ENCODE data around the gene AZU1. TPM values are rescaled to one million over a fixed set of nuclear protein-coding genes. Genes with fewer than 3 reads are reported as not detected.
A peak's percentile ranks its signal among the peaks of the same experiment; 100 is the strongest.
"Not testable (repeated sequence)": the region's sequence is repeated elsewhere in the genome, so short reads cannot be mapped to it uniquely, and the experiment has no call there.

The AZU1 gene
- total RNA-seq, 1 experiment from 2014 or later = not detected

DNA sequence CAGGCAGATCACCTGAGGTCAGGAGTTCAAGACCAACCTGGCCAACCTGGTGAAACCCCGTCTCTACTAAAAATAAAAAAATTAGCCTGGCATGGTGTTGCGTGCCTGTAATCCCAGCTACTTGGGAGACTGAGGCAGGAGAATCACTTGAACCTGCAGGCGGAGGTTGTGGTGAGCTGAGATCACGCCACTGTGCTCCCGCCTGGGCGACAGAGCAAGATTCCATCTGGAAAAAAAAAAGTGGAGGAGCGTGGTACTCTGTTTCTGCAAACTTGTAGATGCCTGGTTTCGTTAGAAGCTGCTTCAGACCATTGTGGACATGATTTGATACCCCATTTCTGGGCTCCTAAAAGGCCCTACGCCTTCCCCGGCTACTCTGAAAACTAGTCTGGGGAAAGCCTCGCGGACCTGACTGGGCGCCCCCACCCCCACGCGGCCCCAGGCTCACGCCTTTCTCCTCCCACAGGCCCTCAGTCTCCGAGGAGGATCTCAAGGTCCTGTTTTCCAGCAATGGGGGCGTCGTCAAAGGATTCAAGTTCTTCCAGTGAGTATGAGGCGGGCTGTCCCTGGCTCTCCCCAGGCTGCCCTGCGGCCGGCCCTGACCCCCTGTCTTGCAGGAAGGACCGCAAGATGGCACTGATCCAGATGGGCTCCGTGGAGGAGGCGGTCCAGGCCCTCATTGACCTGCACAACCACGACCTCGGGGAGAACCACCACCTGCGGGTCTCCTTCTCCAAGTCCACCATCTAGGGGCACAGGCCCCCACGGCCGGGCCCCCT, 17.4 kb upstream of the AZU1 start:
- no peak for DNase-seq (ENCODE audit: low spot score)

DNA sequence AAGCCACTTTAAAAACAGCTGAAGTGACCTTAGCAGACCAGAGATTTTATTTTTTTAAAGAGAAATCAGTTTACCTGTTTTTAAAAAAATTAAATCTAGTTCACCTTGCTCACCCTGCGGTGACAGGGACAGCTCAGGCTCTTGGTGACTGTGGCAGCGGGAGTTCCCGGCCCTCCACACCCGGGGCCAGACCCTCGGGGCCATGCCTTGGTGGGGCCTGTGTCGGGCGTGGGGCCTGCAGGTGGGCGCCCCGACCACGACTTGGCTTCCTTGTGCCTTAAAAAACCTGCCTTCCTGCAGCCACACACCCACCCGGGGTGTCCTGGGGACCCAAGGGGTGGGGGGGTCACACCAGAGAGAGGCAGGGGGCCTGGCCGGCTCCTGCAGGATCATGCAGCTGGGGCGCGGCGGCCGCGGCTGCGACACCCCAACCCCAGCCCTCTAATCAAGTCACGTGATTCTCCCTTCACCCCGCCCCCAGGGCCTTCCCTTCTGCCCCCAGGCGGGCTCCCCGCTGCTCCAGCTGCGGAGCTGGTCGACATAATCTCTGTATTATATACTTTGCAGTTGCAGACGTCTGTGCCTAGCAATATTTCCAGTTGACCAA, 16.7 kb upstream of the AZU1 start:
- no peak for DNase-seq (ENCODE audit: low spot score)

DNA sequence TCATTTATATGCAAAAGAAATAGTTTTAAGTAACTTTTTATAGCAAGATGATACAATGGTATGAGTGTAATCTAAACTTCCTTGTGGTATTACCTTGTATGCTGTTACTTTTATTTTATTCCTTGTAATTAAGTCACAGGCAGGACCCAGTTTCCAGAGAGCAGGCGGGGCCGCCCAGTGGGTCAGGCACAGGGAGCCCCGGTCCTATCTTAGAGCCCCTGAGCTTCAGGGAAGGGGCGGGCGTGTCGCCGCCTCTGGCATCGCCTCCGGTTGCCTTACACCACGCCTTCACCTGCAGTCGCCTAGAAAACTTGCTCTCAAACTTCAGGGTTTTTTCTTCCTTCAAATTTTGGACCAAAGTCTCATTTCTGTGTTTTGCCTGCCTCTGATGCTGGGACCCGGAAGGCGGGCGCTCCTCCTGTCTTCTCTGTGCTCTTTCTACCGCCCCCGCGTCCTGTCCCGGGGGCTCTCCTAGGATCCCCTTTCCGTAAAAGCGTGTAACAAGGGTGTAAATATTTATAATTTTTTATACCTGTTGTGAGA, 16.1 kb upstream of the AZU1 start:
- DNase-seq (ENCODE audit: low spot score) = no peak

DNA sequence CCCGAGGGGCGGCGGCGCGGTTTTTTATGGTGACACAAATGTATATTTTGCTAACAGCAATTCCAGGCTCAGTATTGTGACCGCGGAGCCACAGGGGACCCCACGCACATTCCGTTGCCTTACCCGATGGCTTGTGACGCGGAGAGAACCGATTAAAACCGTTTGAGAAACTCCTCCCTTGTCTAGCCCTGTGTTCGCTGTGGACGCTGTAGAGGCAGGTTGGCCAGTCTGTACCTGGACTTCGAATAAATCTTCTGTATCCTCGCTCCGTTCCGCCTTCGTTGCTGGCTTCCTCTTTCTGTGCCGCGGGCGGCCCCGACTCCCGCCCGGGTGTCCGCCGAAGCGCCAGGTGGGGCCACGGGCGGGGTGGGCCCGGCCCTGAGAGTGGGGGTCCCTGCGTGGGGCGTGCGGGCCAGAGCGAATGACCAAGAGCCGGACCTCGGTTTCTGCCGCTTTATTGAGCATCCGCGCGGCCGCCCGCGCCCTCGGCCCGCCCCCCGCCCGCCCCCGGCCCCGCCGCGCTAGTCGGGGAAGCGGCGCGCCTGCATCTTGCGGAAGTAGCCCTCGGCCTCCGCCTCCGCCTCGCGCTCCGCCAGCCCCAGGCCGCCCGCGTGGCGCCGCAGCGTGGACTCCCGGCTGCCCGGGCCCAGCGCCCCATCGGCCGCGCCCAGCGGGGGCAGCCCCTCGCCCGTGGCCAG, 15.4 kb upstream of the AZU1 start:
- no peak for DNase-seq (ENCODE audit: low spot score)

DNA sequence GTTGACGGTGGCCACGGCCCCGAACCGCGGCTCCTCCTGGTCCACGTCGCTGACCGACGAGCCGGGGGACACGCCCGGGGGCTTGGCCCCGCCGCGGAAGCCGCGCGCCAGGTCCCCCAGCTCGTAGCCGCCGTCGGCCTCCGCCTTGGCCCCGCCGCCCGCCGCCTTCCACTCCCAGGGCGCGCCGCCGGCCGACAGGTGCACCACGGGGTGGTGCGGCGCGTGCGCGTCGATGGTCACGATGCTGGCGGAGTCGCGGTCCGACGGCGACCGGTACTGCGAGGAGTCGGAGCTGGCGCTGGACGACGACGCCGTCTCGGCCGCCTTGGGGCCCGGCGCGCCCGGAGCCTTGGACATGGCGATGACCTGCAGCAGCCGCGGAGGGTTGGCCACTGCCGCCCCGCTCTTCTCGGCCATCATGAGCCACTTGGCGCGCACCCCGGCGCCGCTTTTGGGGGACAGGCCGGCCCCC, 14.9 kb upstream of the AZU1 start:
- DNase-seq (ENCODE audit: low spot score) = no peak

DNA sequence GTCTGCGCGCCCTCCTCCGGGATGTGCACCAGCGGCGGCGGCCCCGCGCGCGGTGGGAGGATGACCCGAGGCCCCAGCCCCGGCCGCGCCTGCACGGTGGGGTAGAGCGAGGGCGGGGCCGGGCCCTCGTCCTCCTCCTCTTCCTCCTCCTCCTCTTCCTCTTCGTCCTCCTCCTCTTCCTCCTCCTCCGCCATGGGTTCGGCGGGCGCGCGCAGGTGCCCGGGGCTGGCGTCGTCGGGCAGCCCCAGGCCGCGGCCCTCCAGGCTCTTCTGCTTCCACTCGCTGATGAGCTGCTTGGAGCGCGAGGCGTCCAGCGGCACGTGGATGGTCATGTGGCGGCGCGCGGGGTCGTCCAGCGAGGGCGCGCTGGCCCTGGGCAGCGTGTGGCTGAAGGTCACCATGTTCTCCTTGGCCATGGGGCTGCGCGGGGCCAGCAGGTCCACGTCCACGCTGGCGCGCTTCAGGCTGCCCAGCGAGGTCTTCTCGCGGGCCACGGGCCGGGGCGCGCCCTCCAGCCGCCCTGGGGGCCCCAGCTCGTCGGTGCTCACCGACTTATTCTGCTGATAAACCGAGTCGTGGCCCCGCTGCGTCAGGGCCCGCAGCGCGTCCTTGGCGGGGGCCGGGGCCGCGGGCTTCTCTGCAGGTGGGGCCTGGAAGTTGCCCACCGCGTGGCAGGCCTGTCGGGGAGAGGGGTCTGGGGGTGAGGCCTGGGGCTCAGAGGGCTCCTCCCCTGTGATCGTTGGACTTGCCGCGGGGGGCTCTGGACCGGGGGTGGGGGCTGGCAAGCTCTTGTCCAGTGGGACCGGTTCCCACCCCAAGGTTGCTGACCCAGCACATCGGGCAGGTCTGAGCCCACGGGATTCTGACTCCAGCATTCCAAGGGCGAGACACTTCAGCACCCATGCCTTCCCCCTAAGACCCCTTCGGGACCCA, 14.2 kb upstream of the AZU1 start:
- DNase-seq (ENCODE audit: low spot score) = no peak

DNA sequence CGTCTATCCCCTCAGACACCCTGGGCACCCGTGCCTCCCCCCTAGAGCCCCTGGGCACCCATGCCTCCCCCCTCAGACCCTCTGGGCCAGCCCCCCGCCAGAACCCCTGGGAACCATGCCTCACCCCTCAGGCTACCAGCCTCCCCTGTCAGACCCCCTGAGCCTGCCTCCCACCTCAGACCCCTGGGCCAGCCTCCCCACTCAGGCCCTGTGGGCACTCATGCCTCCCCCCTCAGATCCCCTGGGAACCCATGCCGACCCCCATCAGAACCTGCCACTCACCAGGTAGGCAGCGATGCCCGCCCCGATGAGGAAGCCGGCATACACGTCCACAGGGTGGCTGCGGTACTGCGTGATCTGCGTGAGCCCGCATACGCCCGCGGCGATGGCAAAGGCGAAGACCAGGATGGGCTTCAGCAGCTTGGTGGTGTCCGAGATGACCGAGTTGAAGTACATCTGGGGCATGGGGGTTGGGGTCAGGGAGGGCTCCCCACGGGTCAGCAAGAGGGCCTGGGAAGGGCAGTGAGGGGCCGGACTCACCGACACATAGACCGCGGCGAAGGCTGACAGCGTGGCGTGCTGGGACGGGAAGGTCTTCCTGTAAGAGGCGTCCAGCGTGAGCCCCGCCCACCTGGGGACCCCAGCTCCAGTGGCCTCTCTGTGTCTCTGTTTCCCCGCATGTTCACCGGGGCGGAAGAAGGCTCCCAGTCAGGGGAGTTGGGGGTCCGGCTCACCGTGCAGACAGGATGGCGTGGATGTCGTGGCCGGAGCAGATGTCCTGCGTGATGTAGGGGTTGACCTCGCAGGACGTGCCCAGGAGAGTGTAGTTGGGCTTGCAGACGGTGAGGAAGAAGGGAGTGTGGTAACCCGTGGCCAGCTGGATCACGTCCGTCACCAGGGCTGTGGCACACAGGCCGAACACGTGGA, 13.2 kb upstream of the AZU1 start:
- no peak for DNase-seq (ENCODE audit: low spot score)

DNA sequence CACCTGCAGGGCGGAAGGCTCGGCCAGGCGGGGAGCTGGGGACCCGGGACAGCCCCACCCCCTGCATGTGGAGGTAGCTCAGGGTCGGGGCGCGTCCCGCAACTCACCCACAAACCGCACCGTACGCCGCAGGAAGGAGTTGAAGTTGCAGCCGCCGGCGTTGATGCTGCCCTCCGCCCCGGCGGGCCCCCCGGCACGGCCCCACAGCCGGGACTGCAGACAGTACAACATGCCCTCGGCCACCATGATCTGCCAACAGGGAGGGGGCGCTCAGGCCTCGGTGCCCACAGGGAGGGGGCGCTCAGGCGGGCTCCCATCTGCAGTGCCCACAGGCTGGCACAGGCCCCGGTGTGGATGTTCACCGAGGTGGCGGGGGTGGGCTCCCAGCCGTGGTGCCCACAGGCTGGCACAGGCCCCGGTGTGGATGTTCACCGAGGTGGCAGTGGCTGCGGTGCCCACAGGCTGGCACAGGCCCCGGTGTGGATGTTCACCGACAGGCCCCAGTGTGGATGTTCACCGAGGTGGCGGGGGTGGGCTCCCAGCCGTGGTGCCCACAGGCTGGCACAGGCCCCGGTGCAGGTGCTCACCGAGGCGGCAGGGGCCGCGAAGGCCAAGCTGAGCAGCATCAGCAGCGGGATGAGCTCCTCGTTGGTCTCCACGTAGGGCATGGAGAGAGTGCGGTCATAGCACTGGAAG, 12.4 kb upstream of the AZU1 start:
- DNase-seq (ENCODE audit: low spot score) = no peak

DNA sequence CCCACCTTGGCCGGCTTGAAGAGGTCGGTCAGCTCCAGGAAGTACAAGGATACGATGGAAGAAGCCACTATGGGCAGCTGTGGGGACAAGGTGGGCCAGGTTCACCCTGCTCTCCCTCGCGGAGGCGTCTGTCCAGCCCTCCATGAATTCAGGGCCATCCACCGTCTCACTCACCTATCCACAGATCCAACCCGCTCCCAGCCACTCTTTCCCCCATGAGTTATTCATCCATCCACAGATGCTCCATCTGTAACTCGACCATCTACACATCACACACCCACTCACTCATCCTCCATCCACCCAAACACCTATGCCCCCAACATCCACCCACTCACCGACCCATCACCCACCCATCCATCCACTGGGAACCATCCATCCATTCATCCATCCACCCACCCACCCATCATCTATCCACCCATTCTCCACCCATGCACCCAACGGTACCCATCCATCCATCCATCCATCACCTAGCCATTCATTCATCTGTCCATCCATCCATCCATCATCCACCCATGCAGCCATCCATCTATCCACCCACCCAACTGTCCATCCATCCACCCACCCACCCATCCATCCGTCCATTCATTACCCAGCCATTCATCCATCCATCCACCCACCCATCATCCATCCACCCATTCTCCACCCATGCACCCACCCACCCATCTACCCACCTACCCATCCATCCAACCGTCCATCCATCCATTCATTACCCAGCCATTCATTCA, 11.7 kb upstream of the AZU1 start:
- no peak for DNase-seq (ENCODE audit: low spot score)

DNA sequence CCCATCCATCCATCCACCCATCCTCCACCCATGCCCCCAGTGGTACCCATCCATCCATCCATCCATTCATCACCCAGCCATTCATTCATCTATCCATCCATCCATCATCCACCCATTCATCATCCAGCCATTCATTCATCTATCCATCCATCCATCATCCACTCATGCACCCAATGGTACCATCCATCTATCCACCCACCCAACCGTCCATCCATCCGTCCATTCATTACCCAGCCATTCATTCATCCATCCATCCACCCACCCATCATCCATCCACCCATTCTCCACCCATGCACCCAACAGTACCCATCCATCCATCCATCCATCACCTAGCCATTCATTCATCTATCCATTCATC, 11.2 kb upstream of the AZU1 start:
- DNase-seq (ENCODE audit: low spot score) = no peak

DNA sequence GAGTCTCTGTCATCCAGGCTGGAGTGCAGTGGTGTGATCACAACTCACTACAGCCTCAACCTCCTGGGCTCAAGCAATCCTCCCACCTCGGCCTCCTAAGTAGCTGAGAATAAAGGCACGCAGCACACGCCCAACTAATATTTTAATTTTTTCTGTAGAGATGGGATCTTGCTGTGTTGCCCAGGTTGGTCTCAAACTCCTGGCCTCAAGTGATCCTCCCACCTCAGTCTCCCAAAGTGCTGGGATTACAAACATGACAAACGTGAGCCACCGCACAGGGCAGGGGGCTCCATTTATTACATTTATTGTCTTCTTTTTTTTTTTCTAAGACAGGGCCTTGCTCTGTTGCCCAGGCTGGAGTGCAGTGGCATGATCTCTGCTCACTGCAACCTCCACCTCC, 7.4 kb upstream of the AZU1 start:
- DNase-seq (ENCODE audit: low spot score) = not testable (repeated sequence)

DNA sequence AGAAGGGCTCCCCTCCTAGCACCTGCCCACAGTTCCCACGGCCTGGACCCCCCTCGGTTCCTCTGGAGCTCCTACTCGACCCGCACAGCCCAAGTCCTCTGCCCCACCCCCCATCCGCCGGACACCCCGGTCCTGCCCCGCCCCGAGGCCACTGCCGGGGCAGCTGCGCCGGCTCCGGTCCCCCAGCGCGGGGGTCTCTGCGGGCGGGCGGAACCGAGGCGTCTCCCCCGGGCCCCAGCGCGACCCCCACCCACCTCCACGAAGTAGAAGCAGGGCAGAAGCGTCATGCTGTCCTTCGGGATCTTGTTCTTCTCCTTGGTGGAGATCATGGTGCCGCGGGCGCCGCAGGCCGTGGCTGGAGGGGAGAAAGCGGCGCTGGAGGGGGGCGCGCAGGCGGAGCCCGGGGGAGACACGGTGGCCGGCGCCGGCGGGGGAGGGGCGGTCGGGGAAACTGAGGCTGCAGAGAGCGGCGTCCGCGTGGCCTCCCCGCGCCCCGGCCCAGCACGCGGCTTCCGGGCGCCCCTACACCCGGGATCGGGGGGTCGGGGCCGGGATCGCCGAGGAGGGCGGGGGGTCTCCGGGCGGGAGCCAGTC, 6.3 kb upstream of the AZU1 start:
- no peak for DNase-seq (ENCODE audit: low spot score)

DNA sequence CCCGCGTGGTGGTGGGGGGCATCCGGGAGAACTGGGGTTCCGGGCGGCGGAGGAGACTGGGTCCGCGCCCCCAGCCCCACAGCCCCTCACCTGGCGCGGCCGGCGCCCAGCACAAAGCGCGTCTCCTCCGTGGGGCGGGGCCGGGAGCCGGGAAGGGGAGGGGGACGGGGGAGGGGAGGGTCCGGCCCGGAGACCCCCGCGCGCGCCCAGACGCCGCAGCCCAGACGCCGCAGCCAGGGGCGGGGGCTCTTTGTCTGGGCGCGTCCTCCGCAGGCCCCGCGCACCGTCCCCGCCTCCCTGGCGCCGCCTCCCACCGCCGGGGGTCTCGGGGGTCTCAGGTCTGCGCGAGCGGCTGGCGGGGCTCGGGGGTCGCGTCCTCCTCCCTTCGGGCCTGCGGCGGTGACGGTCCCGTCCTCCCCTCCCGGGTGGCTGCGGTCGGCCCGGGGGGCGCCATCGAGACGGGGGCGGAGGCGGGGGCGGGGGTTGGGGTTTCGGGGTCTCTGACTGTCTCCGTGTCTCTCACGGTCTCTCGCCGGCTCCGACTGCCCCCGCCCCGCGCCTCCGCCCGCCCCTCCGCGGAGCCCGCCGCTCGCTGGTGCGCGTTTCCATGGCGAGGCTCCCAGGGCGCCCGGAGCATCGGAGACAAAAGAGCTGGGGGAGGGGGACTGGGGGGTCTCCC, 5.7 kb upstream of the AZU1 start, which contains the start of gene PLPPR3:
TSS of gene PLPPR3 (minus strand) at position 131 of the 679 bp plus-strand sequence. CDS start 396 bp downstream, outside the sequence.
- DNase-seq (ENCODE audit: low spot score) = no peak

DNA sequence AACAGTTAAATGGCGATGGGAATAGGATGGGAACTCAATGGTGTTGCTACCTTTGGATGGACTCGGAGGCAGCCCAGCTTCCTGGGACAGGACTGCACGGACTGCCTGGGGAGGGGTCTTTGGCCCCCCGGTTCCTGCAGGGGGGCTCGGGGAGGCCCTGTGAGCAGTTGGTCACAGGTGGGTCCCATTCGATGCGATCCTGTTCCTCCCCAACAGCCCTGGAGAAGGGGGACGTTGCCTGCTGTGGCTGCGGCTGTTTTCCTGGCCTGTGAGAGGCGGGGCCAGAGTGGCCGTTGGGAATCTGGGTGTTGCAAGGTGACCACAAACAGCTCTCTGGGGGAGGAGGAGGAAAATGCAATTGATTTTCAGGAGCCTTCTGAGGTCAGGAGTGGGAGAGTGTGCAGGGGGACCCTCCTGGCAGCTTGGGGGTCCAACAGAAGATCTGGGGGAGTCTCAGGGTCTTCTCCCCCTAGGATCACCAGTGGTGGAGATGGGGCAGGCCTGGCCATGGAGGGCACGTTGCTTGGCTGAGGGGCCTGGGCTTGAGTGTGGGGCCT, 4.0 kb upstream of the AZU1 start:
- peak; percentile 66 for DNase-seq (ENCODE audit: low spot score)

DNA sequence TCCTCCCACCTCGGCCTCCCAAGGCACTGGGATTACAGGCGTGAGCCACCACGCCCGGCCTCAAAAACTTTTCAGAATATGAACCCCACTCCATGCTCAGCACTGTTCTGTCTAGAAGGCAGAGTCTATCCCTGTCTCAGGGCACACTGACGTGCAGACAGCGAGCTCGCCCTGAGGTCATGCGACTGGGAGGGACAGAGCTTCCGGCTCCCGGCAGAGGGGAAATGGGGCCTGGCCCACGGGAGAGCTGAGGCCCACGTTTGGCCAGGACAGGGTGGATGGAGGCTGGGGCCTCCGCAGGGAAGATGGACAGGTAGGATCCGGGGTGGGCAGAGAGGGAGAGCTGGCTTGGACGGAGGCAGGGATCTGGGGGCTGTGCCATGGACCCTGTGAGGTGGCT, 2.8 kb upstream of the AZU1 start:
- DNase-seq (ENCODE audit: low spot score) = no peak

DNA sequence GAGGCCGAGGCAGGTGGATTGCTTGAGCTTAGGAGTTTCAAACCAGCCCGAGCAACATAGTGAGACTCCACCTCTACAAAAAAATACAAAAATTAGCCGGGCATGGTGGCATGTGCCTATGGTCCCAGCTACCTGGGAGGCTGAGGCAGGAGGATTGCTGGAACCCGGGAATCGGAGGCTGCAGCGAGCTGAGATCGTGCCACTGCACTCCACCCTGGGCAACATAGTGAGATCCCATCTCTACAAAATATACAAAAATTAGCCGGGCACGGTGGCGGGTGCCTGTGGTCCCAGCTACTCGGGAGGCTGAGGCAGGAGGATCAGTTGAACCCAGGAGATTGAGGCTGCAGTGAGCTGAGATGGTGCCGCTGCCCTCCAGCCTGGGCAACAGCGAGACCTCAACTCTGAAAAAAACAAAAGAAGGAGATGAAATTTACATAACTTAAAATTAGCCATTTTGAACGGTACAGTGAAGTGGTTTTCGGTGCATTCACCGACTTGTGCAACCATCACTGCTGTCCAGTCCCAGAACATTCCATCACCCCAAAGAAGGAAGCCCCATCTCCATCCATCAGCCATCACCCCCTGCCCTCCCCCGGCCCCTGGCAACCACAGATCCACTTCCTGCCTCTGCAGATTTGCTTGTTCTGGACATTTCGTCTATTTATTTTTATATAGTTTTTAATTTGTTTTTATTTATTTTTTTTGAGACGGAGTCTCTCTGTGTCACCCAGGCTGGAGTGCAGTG, 1.6 kb upstream of the AZU1 start:
- DNase-seq (ENCODE audit: low spot score) = no peak

DNA sequence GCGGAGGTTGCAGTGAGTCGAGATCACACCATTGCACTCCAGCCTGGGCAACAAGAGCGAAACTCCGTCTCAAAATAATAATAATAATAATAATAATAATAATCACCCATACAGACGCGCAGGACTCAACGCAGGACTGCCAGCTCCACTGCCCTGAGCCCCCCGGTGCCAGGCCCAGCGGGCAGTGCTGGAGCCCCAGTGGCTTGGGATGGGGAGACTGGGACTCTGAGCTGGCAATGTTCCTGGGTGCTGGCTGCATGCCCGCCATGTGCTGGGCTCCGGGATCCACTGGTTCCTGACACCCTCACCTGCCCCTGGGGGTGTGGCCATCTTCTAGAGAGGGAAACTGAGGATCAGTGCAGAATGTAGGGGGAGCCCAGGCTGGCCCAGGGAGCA, 325 bp upstream of the AZU1 start:
- no peak for DNase-seq (ENCODE audit: low spot score)
